GM10266 (cell line): ENCODE data around the gene ANKS3.

Source experiments
- DNase-seq: peaks from one replicate; pipeline ENCODE4 v3.0.0; 2012; ENCODE audit errors: extremely low spot score
- TF ChIP-seq, protein P1 (sequence below): IDR thresholded peaks from 2 replicates; pipeline ENCODE4 v1.5.1; 2012; ENCODE audit warnings: mild to moderate bottlenecking, low read depth; ENCODE audit not compliant: control insufficient read depth, insufficient read depth; ENCODE audit errors: missing control alignments

ANKS3 gene

DNA sequence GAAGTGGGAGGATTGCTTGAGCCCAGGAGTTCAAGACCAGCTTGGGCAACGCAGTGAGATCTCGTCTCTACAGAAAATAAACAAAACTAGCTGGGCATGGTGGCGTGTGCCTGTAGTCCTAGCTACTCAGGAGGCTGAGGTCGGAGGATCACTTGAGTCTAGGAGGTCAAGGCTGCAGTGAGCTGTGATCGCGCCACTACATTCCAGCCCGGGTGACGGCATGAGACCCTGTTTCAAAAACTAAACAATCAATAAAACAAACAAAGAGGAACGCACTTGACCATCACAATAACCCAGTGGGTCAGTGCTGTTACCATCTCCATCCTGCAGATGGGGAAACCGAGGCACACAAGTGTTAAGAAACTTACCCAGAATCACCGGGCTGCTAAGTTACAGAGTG is 19.2 kb upstream of the ANKS3 start:
- DNase-seq = no peak
- TF ChIP-seq, protein P1, sequence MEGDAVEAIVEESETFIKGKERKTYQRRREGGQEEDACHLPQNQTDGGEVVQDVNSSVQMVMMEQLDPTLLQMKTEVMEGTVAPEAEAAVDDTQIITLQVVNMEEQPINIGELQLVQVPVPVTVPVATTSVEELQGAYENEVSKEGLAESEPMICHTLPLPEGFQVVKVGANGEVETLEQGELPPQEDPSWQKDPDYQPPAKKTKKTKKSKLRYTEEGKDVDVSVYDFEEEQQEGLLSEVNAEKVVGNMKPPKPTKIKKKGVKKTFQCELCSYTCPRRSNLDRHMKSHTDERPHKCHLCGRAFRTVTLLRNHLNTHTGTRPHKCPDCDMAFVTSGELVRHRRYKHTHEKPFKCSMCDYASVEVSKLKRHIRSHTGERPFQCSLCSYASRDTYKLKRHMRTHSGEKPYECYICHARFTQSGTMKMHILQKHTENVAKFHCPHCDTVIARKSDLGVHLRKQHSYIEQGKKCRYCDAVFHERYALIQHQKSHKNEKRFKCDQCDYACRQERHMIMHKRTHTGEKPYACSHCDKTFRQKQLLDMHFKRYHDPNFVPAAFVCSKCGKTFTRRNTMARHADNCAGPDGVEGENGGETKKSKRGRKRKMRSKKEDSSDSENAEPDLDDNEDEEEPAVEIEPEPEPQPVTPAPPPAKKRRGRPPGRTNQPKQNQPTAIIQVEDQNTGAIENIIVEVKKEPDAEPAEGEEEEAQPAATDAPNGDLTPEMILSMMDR = no peak

DNA sequence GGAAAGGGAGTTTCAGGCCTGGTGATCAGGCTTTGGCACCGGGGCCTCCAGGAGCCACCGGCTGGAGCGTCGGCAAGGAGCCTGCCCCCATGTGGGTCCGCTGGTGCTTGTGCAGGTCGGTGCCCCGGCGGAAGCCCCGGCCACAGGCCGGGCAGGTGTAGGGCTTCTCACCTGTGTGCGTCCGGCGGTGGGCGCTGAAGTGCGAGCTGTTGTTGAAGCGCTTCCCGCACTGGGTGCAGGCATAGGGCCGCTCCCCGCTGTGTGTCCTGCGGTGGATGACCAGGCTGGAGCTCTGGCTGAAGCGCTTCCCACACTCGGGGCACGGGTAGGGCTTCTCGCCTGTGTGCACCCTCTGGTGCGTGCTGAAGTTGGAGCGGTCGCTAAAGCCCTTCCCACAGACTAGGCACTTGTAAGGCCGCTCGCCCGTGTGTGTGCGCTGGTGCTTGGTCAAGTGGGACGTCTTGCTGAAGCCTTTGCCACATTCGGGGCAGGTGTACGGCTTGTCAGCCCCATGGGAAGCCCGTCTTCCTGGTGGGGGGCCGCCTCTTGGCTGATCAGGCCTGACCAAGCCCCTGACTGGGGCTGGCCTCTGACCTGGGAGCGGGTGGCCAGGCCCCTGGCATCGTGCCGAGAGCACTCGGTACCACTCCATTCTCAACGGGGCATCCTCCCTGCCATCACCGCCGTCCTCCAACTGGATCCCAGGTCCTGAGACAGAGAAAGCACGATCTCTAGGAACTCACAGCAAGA is 18.5 kb upstream of the ANKS3 start:
- no peak for DNase-seq
- TF ChIP-seq, protein P1 = no peak

DNA sequence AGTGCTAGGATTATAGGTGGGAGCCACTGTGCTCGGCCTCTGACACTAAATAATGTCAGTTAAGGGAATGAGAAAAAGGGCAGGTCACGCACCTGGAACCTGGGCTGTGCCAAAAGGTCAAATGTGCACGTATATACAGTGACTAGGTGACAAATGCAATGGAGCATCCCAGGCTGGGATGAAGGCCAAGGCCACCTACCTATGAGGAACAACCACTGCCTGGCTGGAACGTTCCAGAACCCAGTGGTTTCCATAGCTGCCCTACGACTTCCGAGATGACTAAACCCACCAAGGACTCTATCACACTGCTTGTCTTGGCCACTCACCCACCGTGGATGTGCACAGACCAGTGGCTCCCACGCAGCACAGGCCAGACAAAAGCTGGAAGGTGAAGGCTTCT is 16.8 kb upstream of the ANKS3 start:
- no peak for DNase-seq
- TF ChIP-seq, protein P1 = no peak

DNA sequence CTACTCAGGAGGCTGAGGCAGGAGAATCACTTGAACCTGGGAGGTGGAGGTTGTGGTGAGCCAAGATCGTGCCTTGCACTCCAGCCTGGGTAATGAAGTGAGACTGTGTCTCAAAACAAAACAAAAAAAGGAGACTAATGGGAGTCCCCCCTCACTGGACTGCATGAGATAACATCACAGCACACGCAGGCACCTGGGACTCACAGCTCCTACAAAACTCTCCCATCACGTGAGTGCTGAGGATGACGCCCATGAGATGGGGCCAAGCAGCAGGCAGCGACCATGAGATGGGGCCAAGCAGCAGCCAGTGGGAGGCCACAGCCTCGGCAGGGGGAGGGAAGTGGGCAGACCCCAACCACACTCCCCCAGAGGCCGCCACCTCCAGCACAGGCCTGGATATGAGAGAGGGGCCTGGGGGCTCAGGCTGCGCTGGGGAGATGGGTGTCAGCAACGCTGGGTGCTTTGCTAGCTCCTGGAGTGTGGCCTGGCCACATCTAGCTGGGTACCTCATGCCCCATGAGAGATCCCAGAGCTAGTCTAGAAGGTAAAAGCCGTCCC is 15.7 kb upstream of the ANKS3 start:
- DNase-seq = peak; percentile 65
- TF ChIP-seq, protein P1 = no peak

DNA sequence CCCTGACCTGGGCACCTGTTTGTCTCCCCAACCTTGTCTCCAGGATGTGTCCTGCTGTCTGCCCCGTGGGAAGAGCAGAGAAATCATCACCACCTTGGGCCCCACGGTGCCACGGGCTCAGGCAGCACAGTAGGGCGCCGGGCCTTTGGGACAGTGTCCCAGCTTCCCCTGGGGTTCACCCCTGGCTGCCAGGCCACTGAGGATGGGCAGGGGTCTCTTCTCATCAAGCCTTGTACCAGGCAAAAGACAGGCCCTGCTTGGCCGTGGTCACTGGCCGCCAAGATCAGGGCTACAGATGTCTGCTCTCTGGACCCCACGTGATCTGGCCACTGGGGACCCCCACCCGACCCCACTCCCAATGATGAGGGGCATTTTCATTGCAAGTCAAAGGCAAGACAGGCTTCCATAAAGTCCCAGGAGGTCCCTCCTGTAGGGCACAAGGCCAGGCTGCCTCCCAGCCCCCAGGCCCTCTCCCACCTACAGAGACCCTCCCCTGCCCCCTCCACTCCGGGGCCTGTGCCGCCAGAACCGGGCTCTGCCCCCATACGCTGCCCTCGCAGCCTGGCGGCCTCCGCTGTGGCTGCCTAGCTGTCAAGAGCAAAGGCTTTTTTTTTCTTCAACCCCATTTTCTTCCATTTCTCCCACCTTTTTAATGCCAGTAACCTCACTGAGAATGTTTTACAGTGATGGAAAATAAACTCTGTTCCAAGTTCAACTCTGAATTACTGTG is 14.8 kb upstream of the ANKS3 start:
- TF ChIP-seq, protein P1 = no peak
- no peak for DNase-seq

DNA sequence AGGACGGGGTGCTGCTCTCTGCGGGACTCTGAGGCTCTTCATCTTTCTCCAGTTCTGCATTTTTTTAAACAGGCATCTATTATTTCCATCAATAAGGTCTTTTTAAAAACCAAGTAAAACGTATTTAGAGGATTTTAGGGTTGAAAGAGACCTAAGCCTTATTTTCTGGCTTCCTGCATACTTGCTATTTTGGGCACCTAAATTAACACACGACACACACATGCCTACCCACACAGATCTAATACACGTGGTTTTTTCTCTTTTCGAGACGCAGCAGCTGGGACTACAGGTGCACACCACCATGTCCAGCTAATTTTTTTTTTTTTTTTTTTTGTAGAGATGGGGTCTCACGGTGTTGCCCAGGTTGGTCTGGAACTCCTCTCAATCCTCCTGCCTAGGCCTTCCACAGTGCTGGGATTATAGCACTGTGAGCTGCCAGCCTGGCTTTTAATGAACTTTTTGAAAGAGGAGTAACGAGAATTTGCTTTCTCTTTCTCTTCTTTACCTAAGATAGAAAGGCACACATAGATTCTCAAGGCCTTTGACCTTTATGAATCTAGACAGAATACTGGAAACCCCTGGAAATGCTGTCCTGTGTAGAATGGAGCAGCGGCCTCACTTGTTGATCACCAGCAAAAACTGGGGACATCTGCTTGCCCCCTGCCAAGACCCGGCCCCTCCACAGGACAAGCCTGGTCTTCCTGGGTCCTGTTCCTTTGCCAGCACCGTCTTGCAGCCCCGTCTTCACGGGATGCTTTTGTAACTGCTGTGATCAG is 14.0 kb upstream of the ANKS3 start:
- TF ChIP-seq, protein P1 = no peak
- peak; percentile 43 for DNase-seq
